GM23338 (cell line): ENCODE results near the gene ZNF879. TPM values are rescaled to one million over a fixed set of nuclear protein-coding genes. Genes with fewer than 3 reads are reported as not detected.

ENCODE experiments used
- ATAC-seq: fragments of 200-7000 bp; cut with Tn5 transposase; 3 replicates; pipeline ENCODE4 v1.9.1; 2020
- DNase-seq: peaks from one replicate; pipeline ENCODE4 v3.0.0-alpha.2; 2015; ENCODE audit warnings: low spot score
- H2AFZ ChIP-seq: fragments of 200-600 bp; sonication (generic); 2 replicates; pipeline ENCODE4 v1.8.0; 2016; ENCODE audit warnings: antibody characterized with exemption, mild to moderate bottlenecking, moderate library complexity
- H3F3A ChIP-seq: fragments of 200-600 bp; sonication (generic); replicated peaks from 2 replicates; pipeline ENCODE4 v1.8.0; 2017; ENCODE audit warnings: antibody characterized with exemption, mixed run types, low read depth
- H3K27ac ChIP-seq: fragments of 200-600 bp; sonication (generic); 2 replicates; pipeline ENCODE4 v1.6.1; 2016; ENCODE audit warnings: low read depth
- H3K27me3 ChIP-seq: fragments of 200-600 bp; sonication (generic); 2 replicates; pipeline ENCODE4 v1.8.0; 2016; ENCODE audit warnings: mild to moderate bottlenecking, mixed run types, moderate library complexity; ENCODE audit not compliant: insufficient read depth
- H3K36me3 ChIP-seq: fragments of 200-600 bp; sonication (generic); 2 replicates; pipeline ENCODE4 v1.8.0; 2016; ENCODE audit warnings: mild to moderate bottlenecking; ENCODE audit not compliant: insufficient read depth
- H3K4me1 ChIP-seq: fragments of 200-600 bp; sonication (generic); 2 replicates; pipeline ENCODE4 v1.8.0; 2016; ENCODE audit warnings: mild to moderate bottlenecking, moderate library complexity; ENCODE audit not compliant: insufficient read depth
- H3K4me2 ChIP-seq: fragments of 200-600 bp; sonication (generic); 2 replicates; pipeline ENCODE4 v1.7.1; 2017; ENCODE audit warnings: mixed run types
- H3K4me3 ChIP-seq: fragments of 200-600 bp; sonication (generic); 2 replicates; pipeline ENCODE4 v1.6.1; 2016; ENCODE audit warnings: mixed run types
- H3K79me2 ChIP-seq: fragments of 200-600 bp; sonication (generic); replicated peaks from 2 replicates; pipeline ENCODE4 v1.8.0; 2017; ENCODE audit warnings: mild to moderate bottlenecking; ENCODE audit not compliant: insufficient read depth
- H3K9me2 ChIP-seq: fragments of 200-600 bp; sonication (generic); 2 replicates; pipeline ENCODE4 v1.8.0; 2017; ENCODE audit not compliant: insufficient read depth
- H4K20me1 ChIP-seq: fragments of 200-600 bp; sonication (generic); replicated peaks from 2 replicates; pipeline ENCODE4 v1.8.0; 2017; ENCODE audit warnings: mild to moderate bottlenecking; ENCODE audit not compliant: insufficient read depth
- H3K27ac Mint-ChIP-seq: 2 replicates; pipeline ENCODE4 v1.8.0; 2020; ENCODE audit warnings: inconsistent platforms, mild to moderate bottlenecking, moderate library complexity, mixed read lengths
- H3K27me3 Mint-ChIP-seq: 3 replicates; pipeline ENCODE4 v1.8.0; 2022; ENCODE audit warnings: low read depth, mild to moderate bottlenecking, moderate library complexity, mixed read lengths, inconsistent platforms; ENCODE audit not compliant: insufficient read depth, poor library complexity
- H3K36me3 Mint-ChIP-seq: 3 replicates; pipeline ENCODE4 v1.8.0; 2021; ENCODE audit warnings: low read depth, mild to moderate bottlenecking, inconsistent platforms, moderate library complexity, mixed read lengths
- H3K4me1 Mint-ChIP-seq: 3 replicates; pipeline ENCODE4 v1.8.0; 2020; ENCODE audit warnings: mild to moderate bottlenecking, inconsistent platforms, mixed read lengths
- H3K4me3 Mint-ChIP-seq: 3 replicates; pipeline ENCODE4 v1.8.0; 2021; ENCODE audit warnings: moderate library complexity, mild to moderate bottlenecking, inconsistent platforms, mixed read lengths
- H3K9me3 Mint-ChIP-seq: 3 replicates; pipeline ENCODE4 v1.8.0; 2020; ENCODE audit warnings: moderate library complexity, mild to moderate bottlenecking, inconsistent platforms, mixed read lengths
- CREB1 ChIP-seq: fragments of 250-450 bp; sonication (Bioruptor Pico); IDR thresholded peaks from 2 replicates; pipeline ENCODE4 v1.5.0; 2020; ENCODE audit warnings: low read depth, mild to moderate bottlenecking, moderate library complexity
- CTCF ChIP-seq, 2 experiments: fragments of 200-600 bp in 1 of 2; sonication (generic) in 1 of 2; conservative IDR thresholded peaks; 2 replicates each; pipeline versions ENCODE4 v1.5.1 to v1.6.1; 2016 to 2017; ENCODE audit warnings: antibody characterized with exemption in 2 of 2, low read depth in 2 of 2, mild to moderate bottlenecking in 2 of 2, moderate library complexity in 1 of 2
- EZH2 ChIP-seq: fragments of 200-600 bp; sonication (generic); IDR thresholded peaks from one replicate; pipeline ENCODE4 v1.8.0; 2017; ENCODE audit warnings: antibody characterized with exemption, mild to moderate bottlenecking, low read depth; ENCODE audit not compliant: unreplicated experiment
- EZH2phosphoT487 ChIP-seq: fragments of 200-600 bp; sonication (generic); IDR thresholded peaks from one replicate; pipeline ENCODE4 v1.8.1; 2018; ENCODE audit warnings: antibody characterized with exemption; ENCODE audit not compliant: unreplicated experiment
- JUNB ChIP-seq: IDR thresholded peaks from one replicate; pipeline ENCODE4 v1.6.1; 2016; ENCODE audit warnings: antibody characterized with exemption; ENCODE audit not compliant: unreplicated experiment
- NANOG ChIP-seq: IDR thresholded peaks from 2 replicates; pipeline ENCODE4 v1.6.1; 2016; ENCODE audit warnings: antibody characterized with exemption, borderline replicate concordance
- REST ChIP-seq: IDR thresholded peaks from one replicate; pipeline ENCODE4 v1.6.1; 2018; ENCODE audit warnings: antibody characterized with exemption; ENCODE audit not compliant: unreplicated experiment
- STAT1 ChIP-seq: IDR thresholded peaks from one replicate; pipeline ENCODE4 v1.6.1; 2016; ENCODE audit warnings: antibody characterized with exemption; ENCODE audit not compliant: unreplicated experiment
- ZNF114 ChIP-seq: fragments of 250-450 bp; sonication (Bioruptor Pico); IDR thresholded peaks from 2 replicates; pipeline ENCODE4 v1.5.0; 2020; ENCODE audit warnings: mild to moderate bottlenecking, moderate library complexity
- ZNF331 ChIP-seq: fragments of 250-450 bp; sonication (Bioruptor Pico); IDR thresholded peaks from 2 replicates; pipeline ENCODE4 v1.5.0; 2020; ENCODE audit warnings: low read depth, mild to moderate bottlenecking, moderate library complexity
- polyA plus RNA-seq: library from polyadenylated mRNA; unstranded; fragments of >200 nt; fragmentation: Nextera tagmentation; extraction: Ambion mirVana; gene quantifications from 2 replicates; pipeline ENCODE4 v1.2.1, GENCODE V29; 2016
- total RNA-seq: library from RNA; depleted of rRNA; stranded (reverse); fragments of >200 nt; shearing (Covaris generic); gene quantifications from 2 replicates; pipeline ENCODE4 v1.2.3, GENCODE V29; 2014
- TF ChIP-seq, protein P1 (sequence below): fragments of 250-450 bp; sonication (Bioruptor Pico); IDR thresholded peaks from 2 replicates; pipeline ENCODE4 v1.5.0; 2020; ENCODE audit warnings: mild to moderate bottlenecking, moderate library complexity

ZNF879 gene
- total and polyA plus RNA-seq, 2 experiments from 2014 or later, result 3.5 to 3.9 TPM

- Histone ChIP-seq H3K9me2 (peaks cover 3% of the 10 kb centered on the region; the same call in 1 of the 2 replicates), H3K4me1 (no peaks in the 10 kb centered on the region; the same call in 1 of the 2 replicates), H2AFZ (no peak overlapping the region), H3K27me3 (0 out of 2 replicates have a peak, but pooled peaks cover 9% of the 10 kb centered on the region), H3K79me2 (no peaks in the 10 kb centered on the region), H3F3A (no peaks in the 10 kb centered on the region), H3K27ac (no peak overlapping the region), H3K4me2 (no peak overlapping the region), H4K20me1 (no peaks in the 10 kb centered on the region), H3K4me3 (no peak overlapping the region), H3K36me3 (no peaks in the 10 kb centered on the region)
- H3K9me3 Mint-ChIP-seq, result peaks cover 74% of the 10 kb centered on the region
- H3K27ac Mint-ChIP-seq, result no peak overlapping the region
- peaks cover 6% of the 10 kb centered on the region for H3K27me3 Mint-ChIP-seq
- no peak for ATAC-seq
- TF ChIP-seq REST (no peak), EZH2 (no peak), STAT1 (no peak), EZH2phosphoT487 (no peak), CREB1 (no peak), ZNF114 (CRISPR knock-in tag) (no peak), ZNF331 (CRISPR knock-in tag) (no peak), NANOG (no peak), CTCF (conservative IDR thresholded peaks at IDR 0.05; ENCODE audit: low read depth in 2 of 2) (no peak), JUNB (no peak)
- TF ChIP-seq, protein P1, sequence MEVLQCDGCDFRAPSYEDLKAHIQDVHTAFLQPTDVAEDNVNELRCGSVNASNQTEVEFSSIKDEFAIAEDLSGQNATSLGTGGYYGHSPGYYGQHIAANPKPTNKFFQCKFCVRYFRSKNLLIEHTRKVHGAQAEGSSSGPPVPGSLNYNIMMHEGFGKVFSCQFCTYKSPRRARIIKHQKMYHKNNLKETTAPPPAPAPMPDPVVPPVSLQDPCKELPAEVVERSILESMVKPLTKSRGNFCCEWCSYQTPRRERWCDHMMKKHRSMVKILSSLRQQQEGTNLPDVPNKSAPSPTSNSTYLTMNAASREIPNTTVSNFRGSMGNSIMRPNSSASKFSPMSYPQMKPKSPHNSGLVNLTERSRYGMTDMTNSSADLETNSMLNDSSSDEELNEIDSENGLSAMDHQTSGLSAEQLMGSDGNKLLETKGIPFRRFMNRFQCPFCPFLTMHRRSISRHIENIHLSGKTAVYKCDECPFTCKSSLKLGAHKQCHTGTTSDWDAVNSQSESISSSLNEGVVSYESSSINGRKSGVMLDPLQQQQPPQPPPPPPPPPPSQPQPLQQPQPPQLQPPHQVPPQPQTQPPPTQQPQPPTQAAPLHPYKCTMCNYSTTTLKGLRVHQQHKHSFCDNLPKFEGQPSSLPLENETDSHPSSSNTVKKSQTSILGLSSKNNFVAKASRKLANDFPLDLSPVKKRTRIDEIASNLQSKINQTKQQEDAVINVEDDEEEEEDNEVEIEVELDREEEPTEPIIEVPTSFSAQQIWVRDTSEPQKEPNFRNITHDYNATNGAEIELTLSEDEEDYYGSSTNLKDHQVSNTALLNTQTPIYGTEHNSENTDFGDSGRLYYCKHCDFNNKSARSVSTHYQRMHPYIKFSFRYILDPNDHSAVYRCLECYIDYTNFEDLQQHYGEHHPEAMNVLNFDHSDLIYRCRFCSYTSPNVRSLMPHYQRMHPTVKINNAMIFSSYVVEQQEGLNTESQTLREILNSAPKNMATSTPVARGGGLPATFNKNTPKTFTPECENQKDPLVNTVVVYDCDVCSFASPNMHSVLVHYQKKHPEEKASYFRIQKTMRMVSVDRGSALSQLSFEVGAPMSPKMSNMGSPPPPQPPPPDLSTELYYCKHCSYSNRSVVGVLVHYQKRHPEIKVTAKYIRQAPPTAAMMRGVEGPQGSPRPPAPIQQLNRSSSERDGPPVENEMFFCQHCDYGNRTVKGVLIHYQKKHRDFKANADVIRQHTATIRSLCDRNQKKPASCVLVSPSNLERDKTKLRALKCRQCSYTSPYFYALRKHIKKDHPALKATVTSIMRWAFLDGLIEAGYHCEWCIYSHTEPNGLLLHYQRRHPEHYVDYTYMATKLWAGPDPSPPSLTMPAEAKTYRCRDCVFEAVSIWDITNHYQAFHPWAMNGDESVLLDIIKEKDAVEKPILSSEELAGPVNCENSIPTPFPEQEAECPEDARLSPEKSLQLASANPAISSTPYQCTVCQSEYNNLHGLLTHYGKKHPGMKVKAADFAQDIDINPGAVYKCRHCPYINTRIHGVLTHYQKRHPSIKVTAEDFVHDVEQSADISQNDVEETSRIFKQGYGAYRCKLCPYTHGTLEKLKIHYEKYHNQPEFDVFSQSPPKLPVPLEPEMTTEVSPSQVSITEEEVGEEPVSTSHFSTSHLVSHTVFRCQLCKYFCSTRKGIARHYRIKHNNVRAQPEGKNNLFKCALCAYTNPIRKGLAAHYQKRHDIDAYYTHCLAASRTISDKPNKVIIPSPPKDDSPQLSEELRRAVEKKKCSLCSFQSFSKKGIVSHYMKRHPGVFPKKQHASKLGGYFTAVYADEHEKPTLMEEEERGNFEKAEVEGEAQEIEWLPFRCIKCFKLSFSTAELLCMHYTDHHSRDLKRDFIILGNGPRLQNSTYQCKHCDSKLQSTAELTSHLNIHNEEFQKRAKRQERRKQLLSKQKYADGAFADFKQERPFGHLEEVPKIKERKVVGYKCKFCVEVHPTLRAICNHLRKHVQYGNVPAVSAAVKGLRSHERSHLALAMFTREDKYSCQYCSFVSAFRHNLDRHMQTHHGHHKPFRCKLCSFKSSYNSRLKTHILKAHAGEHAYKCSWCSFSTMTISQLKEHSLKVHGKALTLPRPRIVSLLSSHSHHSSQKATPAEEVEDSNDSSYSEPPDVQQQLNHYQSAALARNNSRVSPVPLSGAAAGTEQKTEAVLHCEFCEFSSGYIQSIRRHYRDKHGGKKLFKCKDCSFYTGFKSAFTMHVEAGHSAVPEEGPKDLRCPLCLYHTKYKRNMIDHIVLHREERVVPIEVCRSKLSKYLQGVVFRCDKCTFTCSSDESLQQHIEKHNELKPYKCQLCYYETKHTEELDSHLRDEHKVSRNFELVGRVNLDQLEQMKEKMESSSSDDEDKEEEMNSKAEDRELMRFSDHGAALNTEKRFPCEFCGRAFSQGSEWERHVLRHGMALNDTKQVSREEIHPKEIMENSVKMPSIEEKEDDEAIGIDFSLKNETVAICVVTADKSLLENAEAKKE, result no peak
- no peak for DNase-seq
- no peaks in the 10 kb centered on the region; the same call in 2 of the 3 replicates for H3K4me1 Mint-ChIP-seq
- H3K36me3 Mint-ChIP-seq, result peaks cover 27% of the 10 kb centered on the region
- no peak overlapping the region for H3K4me3 Mint-ChIP-seq
These were observed 32.2 kb downstream of the ZNF879 start for GRCh38 chr5:179055841-179056240.
